Panc1 (cell line): Measurements from ENCODE around the gene MTERF4. TPM values are rescaled to one million over a fixed set of nuclear protein-coding genes. Genes with fewer than 3 reads are reported as not detected.

Experiments
- ATAC-seq: fragments of 200-7000 bp; cut with Tn5 transposase; 2 replicates; pipeline ENCODE4 v1.9.1; 2020; ENCODE audit warnings: mild to moderate bottlenecking, moderate library complexity
- BruUV-seq: library from RNA; stranded (reverse); fragments of 400-500 nt; replicated peaks from 2 replicates; lab custom pipeline; 2021; lab: Mats Ljungman, UMichigan
- CTCF ChIA-PET: fragments of 300-600 bp; sonication (Branson Sonifier 250); formaldehyde crosslinking; loops from one replicate; lab custom pipeline; 2022; ENCODE audit warnings: antibody characterized with exemption; lab: Charles Lee
- POLR2A ChIA-PET: fragments of 300-600 bp; sonication (Branson Sonifier 250); formaldehyde crosslinking; loops from one replicate; lab custom pipeline; 2022; ENCODE audit warnings: antibody characterized with exemption; lab: Charles Lee
- DNase-seq: peaks from one replicate; pipeline ENCODE4 v3.0.0-alpha.2; 2010; ENCODE audit warnings: low read depth, low spot score
- H3K27ac ChIP-seq: 2 replicates; pipeline ENCODE4 v1.5.1; 2011; ENCODE audit warnings: mild to moderate bottlenecking, low read length, inconsistent platforms
- H3K27me3 ChIP-seq: fragments of 200-500 bp; sonication (Bioruptor generic); 2 replicates; pipeline ENCODE4 v1.6.0; 2014; ENCODE audit warnings: low read length, inconsistent platforms; ENCODE audit not compliant: control insufficient read depth, insufficient read depth
- H3K36me3 ChIP-seq: fragments of 200-500 bp; sonication (Bioruptor generic); 2 replicates; pipeline ENCODE4 v1.5.1; 2014; ENCODE audit warnings: inconsistent platforms, mild to moderate bottlenecking, low read length, moderate library complexity; ENCODE audit not compliant: control insufficient read depth, insufficient read depth
- H3K4me1 ChIP-seq: 2 replicates; pipeline ENCODE4 v1.5.1; 2011; ENCODE audit warnings: inconsistent platforms, mild to moderate bottlenecking, low read length, moderate library complexity; ENCODE audit not compliant: control insufficient read depth, insufficient read depth
- H3K4me3 ChIP-seq, 2 experiments: 2 replicates each; pipeline ENCODE4 v1.5.1; 2011 to 2012; ENCODE audit warnings: low read depth in 2 of 2, low read length in 2 of 2, mild to moderate bottlenecking in 2 of 2, inconsistent platforms in 1 of 2, moderate library complexity in 1 of 2
- H3K9me3 ChIP-seq: fragments of 200-500 bp; sonication (Bioruptor generic); 2 replicates; pipeline ENCODE4 v1.5.1; 2014; ENCODE audit warnings: low read depth, mild to moderate bottlenecking, inconsistent platforms, low read length, moderate library complexity; ENCODE audit not compliant: control insufficient read depth, insufficient read depth
- CTCF ChIP-seq: fragments of 450-650 bp; IDR thresholded peaks from 2 replicates; pipeline ENCODE4 v1.5.1; 2017; ENCODE audit warnings: mild to moderate bottlenecking
- POLR2AphosphoS5 ChIP-seq: IDR thresholded peaks from 2 replicates; pipeline ENCODE4 v1.6.1; 2012; ENCODE audit warnings: mild to moderate bottlenecking, low read depth, low read length, moderate library complexity
- REST ChIP-seq, 2 experiments: IDR thresholded peaks; 2 replicates each; pipeline ENCODE4 v1.6.1; 2011 to 2012; ENCODE audit warnings: low read depth in 2 of 2, control low read depth in 1 of 2, low read length in 1 of 2, mild to moderate bottlenecking in 1 of 2, moderate library complexity in 1 of 2; ENCODE audit not compliant: insufficient read depth in 1 of 2
- SIN3A ChIP-seq: IDR thresholded peaks from 2 replicates; pipeline ENCODE4 v1.6.1; 2012; ENCODE audit warnings: low read depth, mild to moderate bottlenecking, low read length, moderate library complexity, borderline replicate concordance; ENCODE audit not compliant: insufficient read depth
- TCF7L2 ChIP-seq: IDR thresholded peaks from 2 replicates; pipeline ENCODE4 v1.6.1; 2011; ENCODE audit warnings: mild to moderate bottlenecking, low read depth, low read length, inconsistent platforms
- in situ Hi-C: cut with HindIII; loops from 2 replicates; pipeline ENCODE4 v1.10.0; 2016; ENCODE audit warnings: low sequenced_read_pairs, low pct_unique_long_range_greater_than_20kb
- intact Hi-C: fragments of 100-400 bp; cut with micrococcal nuclease; formaldehyde crosslinking; loops from one replicate; pipeline ENCODE4 v1.10.0; 2022; ENCODE audit not compliant: unreplicated experiment
- total RNA-seq: library from RNA; stranded (reverse); gene quantifications from one replicate; pipeline ENCODE4 v1.2.1, GENCODE V29; 2021; ENCODE audit not compliant: unreplicated experiment

The MTERF4 gene
- total RNA-seq, 1 experiment from 2014 or later, result 28.9 TPM

GRCh38 chr2:241096979-241097378 is 5.1 kb downstream of the MTERF4 start:
- CTCF ChIA-PET, result no interaction called here

GRCh38 chr2:241095594-241096290 is 6.3 kb downstream of the MTERF4 start:
- in situ Hi-C loops, result no loop called here
- peaks cover 20% of the 10 kb centered on the region for H3K36me3 ChIP-seq
- intact Hi-C loops, result no loop called here

More at GRCh38 chr2:241096979-241097378, 5.1 kb downstream of the MTERF4 start:
- H3K4me1 ChIP-seq, result peaks cover 6% of the 10 kb centered on the region; the same call in 1 of the 2 replicates
- TF ChIP-seq TCF7L2, result no peak
- no peak for TF ChIP-seq CTCF
- no peak for TF ChIP-seq REST (IDR thresholded peaks at IDR 0.05; ENCODE audit: insufficient read depth in 1 of 2, low read depth in 2 of 2, low read length in 1 of 2)
- no peak for TF ChIP-seq SIN3A
- no peak for TF ChIP-seq POLR2AphosphoS5
- POLR2A ChIA-PET, result no interaction called here
- H3K27ac ChIP-seq, result no peak overlapping the region
- no peak for ATAC-seq
- no peaks in the 10 kb centered on the region for H3K9me3 ChIP-seq
- no peak for DNase-seq
- in situ Hi-C loops (no loop called here), intact Hi-C loops (no loop called here)
- no peaks in the 10 kb centered on the region for H3K27me3 ChIP-seq
- peaks cover 20% of the 10 kb centered on the region for H3K36me3 ChIP-seq
- H3K4me3 ChIP-seq, result no peak overlapping the region
- no TSS peak for BruUV-seq

More at GRCh38 chr2:241095594-241096290, 6.3 kb downstream of the MTERF4 start:
- Histone ChIP-seq H3K4me3 (no peak overlapping the region), H3K27ac (no peak overlapping the region), H3K9me3 (no peaks in the 10 kb centered on the region), H3K27me3 (no peaks in the 10 kb centered on the region), H3K4me1 (peaks cover 1% of the 10 kb centered on the region; the same call in 1 of the 2 replicates)
- CTCF ChIA-PET, result interaction anchor here (0.6 kb wide), 1 partner anchor 17 kb away, joined by 3 read pairs; no protein-coding TSS in a partner anchor
- TF ChIP-seq POLR2AphosphoS5, result no peak
- TF ChIP-seq CTCF, result no peak
- TF ChIP-seq TCF7L2, result no peak
- TF ChIP-seq SIN3A, result no peak
- TF ChIP-seq REST (IDR thresholded peaks at IDR 0.05; ENCODE audit: insufficient read depth in 1 of 2, low read depth in 2 of 2, low read length in 1 of 2), result no peak
- no peak for ATAC-seq
- POLR2A ChIA-PET, result no interaction called here
- TSS peak; percentile 16 for BruUV-seq
- no peak for DNase-seq
